Naive thymus-derived CD4-positive, alpha-beta T cell (primary cell): ENCODE data around the gene COL12A1. TPM values are rescaled to one million over a fixed set of nuclear protein-coding genes. Genes with fewer than 3 reads are reported as not detected.

Source experiments
- ATAC-seq: fragments of 150-1000 bp; cut with Tn5 transposase; 2 replicates; pipeline ENCODE4 v1.10.0; 2021; ENCODE audit warnings: mild to moderate bottlenecking, moderate library complexity
- CTCF ChIA-PET: fragments of 350-600 bp; sonication (Branson Sonifier 250); formaldehyde crosslinking; loops from one replicate; lab custom pipeline; 2021; ENCODE audit warnings: antibody characterized with exemption; lab: Charles Lee
- POLR2A ChIA-PET: fragments of 350-600 bp; sonication (Branson Sonifier 250); formaldehyde crosslinking; loops from one replicate; lab custom pipeline; 2021; ENCODE audit warnings: antibody characterized with exemption, inconsistent platforms; lab: Charles Lee
- DNase-seq, 9 donors: peaks; one replicate each; pipeline versions ENCODE4 v3.0.0 to v3.0.0-alpha.2; 2020 to 2022; ENCODE audit warnings: mixed read lengths in 1 of 9
- H3K27ac ChIP-seq: one replicate; pipeline ENCODE4 v1.7.0; 2013; ENCODE audit warnings: mild to moderate bottlenecking, low read depth, low read length, moderate library complexity
- H3K27me3 ChIP-seq, 2 donors: one replicate each; pipeline ENCODE4 v1.7.0; 2013; ENCODE audit warnings: low read length in 2 of 2, mild to moderate bottlenecking in 2 of 2, moderate library complexity in 2 of 2; ENCODE audit not compliant: control insufficient read depth in 2 of 2, insufficient read depth in 2 of 2
- H3K36me3 ChIP-seq, 3 experiments: 1 replicate in 2 of 3; 2 replicates in 1 of 3; pipeline ENCODE4 v1.7.0; 2013; ENCODE audit warnings: low read length in 3 of 3, mild to moderate bottlenecking in 3 of 3, moderate library complexity in 1 of 3; ENCODE audit not compliant: insufficient read depth in 3 of 3, control insufficient read depth in 2 of 3
- H3K4me1 ChIP-seq, 2 donors: one replicate each; pipeline ENCODE4 v1.7.0; 2013; ENCODE audit warnings: low read length in 2 of 2, mild to moderate bottlenecking in 2 of 2, moderate library complexity in 1 of 2; ENCODE audit not compliant: control insufficient read depth in 2 of 2, insufficient read depth in 2 of 2
- H3K4me3 ChIP-seq: 2 replicates; pipeline ENCODE4 v1.7.0; 2013; ENCODE audit warnings: mild to moderate bottlenecking, low read length
- H3K9me3 ChIP-seq, 3 experiments: 1 replicate in 2 of 3; 2 replicates in 1 of 3; pipeline ENCODE4 v1.7.0; 2013; ENCODE audit warnings: low read length in 3 of 3; ENCODE audit not compliant: control insufficient read depth in 2 of 3
- H3K27ac Mint-ChIP-seq, 9 donors: one replicate each; pipeline ENCODE4 v1.8.0; 2020 to 2022; ENCODE audit warnings: mixed read lengths in 9 of 9, mild to moderate bottlenecking in 8 of 9, moderate library complexity in 5 of 9, inconsistent platforms in 2 of 9
- H3K27me3 Mint-ChIP-seq, 5 donors: one replicate each; pipeline ENCODE4 v1.8.0; 2021 to 2022; ENCODE audit warnings: mixed read lengths in 5 of 5, mild to moderate bottlenecking in 1 of 5
- H3K36me3 Mint-ChIP-seq, 5 donors: one replicate each; pipeline ENCODE4 v1.8.0; 2020 to 2022; ENCODE audit warnings: mixed read lengths in 5 of 5, mild to moderate bottlenecking in 3 of 5, inconsistent platforms in 1 of 5
- H3K4me1 Mint-ChIP-seq, 7 donors: one replicate each; pipeline ENCODE4 v1.8.0; 2020 to 2022; ENCODE audit warnings: mixed read lengths in 7 of 7, mild to moderate bottlenecking in 3 of 7, inconsistent platforms in 1 of 7
- H3K4me3 Mint-ChIP-seq, 10 donors: one replicate each; pipeline ENCODE4 v1.8.0; 2020 to 2022; ENCODE audit warnings: mild to moderate bottlenecking in 10 of 10, mixed read lengths in 10 of 10, moderate library complexity in 6 of 10, inconsistent platforms in 2 of 10
- H3K9me3 Mint-ChIP-seq, 11 donors: one replicate each; pipeline ENCODE4 v1.8.0; 2020 to 2022; ENCODE audit warnings: mixed read lengths in 11 of 11, mild to moderate bottlenecking in 4 of 11, inconsistent platforms in 1 of 11, moderate library complexity in 1 of 11
- intact Hi-C, 2 donors: fragments of 100-400 bp; cut with micrococcal nuclease; formaldehyde crosslinking; loops; one replicate each; pipeline ENCODE4 v1.15.1; 2023
- polyA plus RNA-seq, 2 donors: library from polyadenylated mRNA; unstranded; fragments of 300-500 nt; fragmentation: Illumina TruSeq; gene quantifications; one replicate each; pipeline ENCODE4 v1.2.3, GENCODE V29; 2021
- total RNA-seq, 6 experiments: library from RNA in 5 of 6; stranded (reverse) in 5 of 6; gene quantifications; 1 replicate in 5 of 6; 2 replicates in 1 of 6; pipeline ENCODE4 v1.2.3 and lab custom pipeline; 2021 to 2026

Gene COL12A1
- total and polyA plus RNA-seq, 7 experiments from 2014 or later = 0.27 TPM; not detected in 6

DNA sequence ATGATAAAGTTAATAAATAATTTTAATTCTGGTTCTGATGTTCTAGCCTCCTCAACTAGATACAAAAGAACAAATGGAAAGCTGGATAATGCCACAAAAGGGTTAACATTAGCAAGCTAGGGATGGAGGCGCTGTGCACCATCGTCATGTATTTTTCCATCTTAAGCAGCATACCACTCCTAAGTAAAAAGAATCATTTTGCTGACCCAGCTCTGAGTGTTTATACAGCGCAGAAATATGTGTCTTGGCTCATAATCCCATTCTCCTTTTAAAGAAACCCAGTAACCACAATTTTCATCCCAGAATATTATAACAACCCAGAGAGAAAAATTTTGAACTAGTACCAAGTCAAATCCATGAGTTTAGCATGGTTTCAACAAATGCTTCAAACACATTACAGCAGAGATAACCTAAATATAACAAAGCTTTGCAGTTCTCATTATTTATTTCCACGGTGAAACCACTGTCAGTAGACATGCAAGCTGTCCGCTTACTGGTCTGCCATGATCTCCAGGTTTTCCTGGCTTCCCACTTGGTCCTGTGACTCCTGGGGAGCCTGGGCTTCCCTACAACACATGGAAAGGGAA, 111.1 kb downstream of the COL12A1 start:
- Histone ChIP-seq H3K27ac (no peak overlapping the region), H3K27me3 (no peaks in the 10 kb centered on the region), H3K4me1 (no peaks in the 10 kb centered on the region), H3K36me3 (no peaks in the 10 kb centered on the region), H3K9me3 (no peaks in the 10 kb centered on the region), H3K4me3 (no peak overlapping the region)
- intact Hi-C loops = no loop called here
- Mint-ChIP-seq H3K36me3 (no peaks in the 10 kb centered on the region), H3K9me3 (peaks cover 0 to 2% (median 0%) of the 10 kb centered on the region in 11 donors), H3K4me1 (no peaks in the 10 kb centered on the region), H3K27me3 (peaks cover 0 to 4% (median 0%) of the 10 kb centered on the region in 5 donors), H3K4me3 (no peak overlapping the region), H3K27ac (no peak overlapping the region)
- ChIA-PET POLR2A (no interaction called here), CTCF (no interaction called here)
- DNase-seq = no peak
- ATAC-seq = no peak

DNA sequence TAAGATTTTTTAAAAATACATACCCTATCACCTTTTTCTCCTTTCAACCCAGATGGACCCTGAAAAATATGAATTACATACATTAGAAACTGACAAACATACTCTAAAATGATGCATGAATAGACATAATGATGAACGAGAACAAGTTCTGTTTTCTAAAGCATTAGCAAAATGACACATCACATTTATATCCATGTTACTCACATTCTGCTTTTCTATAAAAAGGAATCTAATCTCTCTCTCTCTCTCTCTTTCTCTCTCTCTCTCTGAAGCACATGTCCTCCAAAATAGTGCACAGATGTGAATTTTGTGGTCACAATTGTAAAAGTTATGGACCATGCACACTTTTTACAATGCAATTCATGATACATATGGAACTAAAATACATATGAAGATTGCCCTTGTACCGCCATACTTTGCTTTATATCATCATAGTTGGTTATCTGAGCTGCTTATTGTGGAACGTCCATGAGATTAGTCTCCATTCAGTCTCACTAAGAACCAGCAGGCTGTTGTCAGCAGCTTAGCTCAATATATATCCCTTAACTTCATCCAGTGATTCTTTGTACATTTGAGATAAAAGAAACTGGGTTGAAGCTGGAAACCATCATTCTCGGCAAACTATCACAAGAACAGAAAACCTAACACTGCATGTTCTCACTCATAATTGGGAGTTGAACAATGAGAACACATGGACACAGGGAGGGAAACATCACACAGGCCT, 114.2 kb downstream of the COL12A1 start:
- no peaks in the 10 kb centered on the region for H3K9me3 ChIP-seq
- H3K27ac ChIP-seq = no peak overlapping the region
- Mint-ChIP-seq H3K36me3 (no peaks in the 10 kb centered on the region), H3K4me3 (no peak overlapping the region), H3K4me1 (no peaks in the 10 kb centered on the region), H3K27ac (no peak overlapping the region), H3K9me3 (peaks cover 0 to 4% (median 0%) of the 10 kb centered on the region in 11 donors), H3K27me3 (peaks cover 0 to 12% (median 0%) of the 10 kb centered on the region in 5 donors)
- ChIA-PET POLR2A (no interaction called here), CTCF (no interaction called here)
- no peak for DNase-seq
- H3K27me3 ChIP-seq = no peaks in the 10 kb centered on the region
- no peaks in the 10 kb centered on the region for H3K4me1 ChIP-seq
- no peak overlapping the region for H3K4me3 ChIP-seq
- intact Hi-C loops = no loop called here
- no peak for ATAC-seq
- H3K36me3 ChIP-seq = no peaks in the 10 kb centered on the region

DNA sequence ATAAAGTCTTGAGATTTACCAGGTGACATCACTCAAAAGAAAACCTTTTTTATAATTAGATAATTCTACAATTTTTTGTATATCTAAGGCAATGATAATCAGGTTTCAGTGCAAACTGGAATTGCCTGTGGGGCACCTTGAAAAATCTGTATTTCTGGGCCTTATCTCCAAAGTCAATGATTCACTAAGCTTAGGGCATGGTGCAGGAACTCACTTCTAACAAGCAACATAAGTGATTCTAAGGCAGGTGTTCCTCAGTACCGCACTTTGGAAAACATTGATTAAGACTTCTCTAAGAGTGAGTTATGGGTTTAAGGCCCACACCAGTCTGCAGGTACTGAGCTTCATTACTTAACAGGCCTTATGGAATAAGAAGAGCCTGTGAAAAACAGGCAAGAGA, 115.3 kb downstream of the COL12A1 start:
- Mint-ChIP-seq H3K27ac (no peak overlapping the region), H3K9me3 (peaks cover 0 to 6% (median 0%) of the 10 kb centered on the region in 11 donors), H3K27me3 (peaks cover 4 to 19% (median 8%) of the 10 kb centered on the region in 5 donors), H3K4me1 (no peaks in the 10 kb centered on the region), H3K36me3 (peaks cover 0 to 4% (median 0%) of the 10 kb centered on the region in 5 donors), H3K4me3 (no peak overlapping the region)
- CTCF ChIA-PET = no interaction called here
- Histone ChIP-seq H3K9me3 (no peaks in the 10 kb centered on the region), H3K36me3 (no peaks in the 10 kb centered on the region), H3K27me3 (no peaks in the 10 kb centered on the region), H3K4me1 (no peaks in the 10 kb centered on the region), H3K4me3 (no peak overlapping the region), H3K27ac (no peak overlapping the region)
- intact Hi-C loops = no loop called here
- ATAC-seq = no peak
- POLR2A ChIA-PET = no interaction called here
- no peak for DNase-seq

DNA sequence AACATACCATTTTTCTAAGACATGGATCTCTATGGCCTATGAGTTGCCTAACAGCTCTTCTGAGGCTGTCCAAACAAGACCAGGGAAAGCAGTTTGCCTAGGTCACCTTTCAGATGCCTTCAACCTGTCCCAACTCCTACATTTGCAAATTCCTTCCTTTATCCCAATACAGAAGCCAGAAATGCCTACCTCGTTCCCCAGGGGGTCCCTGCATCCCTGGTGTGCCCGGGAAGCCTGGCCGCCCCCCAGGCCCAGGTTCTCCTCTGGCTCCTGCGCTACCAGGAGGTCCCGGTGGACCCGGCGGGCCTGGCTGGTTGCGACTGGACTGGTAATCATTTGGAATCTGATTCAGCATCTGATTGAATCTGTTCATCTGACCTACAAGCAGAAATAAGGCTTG, 115.9 kb downstream of the COL12A1 start:
- Mint-ChIP-seq H3K36me3 (peaks cover 0 to 4% (median 0%) of the 10 kb centered on the region in 5 donors), H3K4me3 (no peak overlapping the region), H3K9me3 (peaks cover 0 to 7% (median 0%) of the 10 kb centered on the region in 11 donors), H3K4me1 (peaks cover 0 to 4% (median 0%) of the 10 kb centered on the region in 7 donors), H3K27me3 (peaks cover 10 to 24% (median 14%) of the 10 kb centered on the region in 5 donors), H3K27ac (no peak overlapping the region)
- Histone ChIP-seq H3K27ac (no peak overlapping the region), H3K4me3 (no peak overlapping the region), H3K4me1 (no peaks in the 10 kb centered on the region), H3K9me3 (no peaks in the 10 kb centered on the region), H3K36me3 (no peaks in the 10 kb centered on the region), H3K27me3 (no peaks in the 10 kb centered on the region)
- no peak for DNase-seq
- ChIA-PET POLR2A (no interaction called here), CTCF (no interaction called here)
- intact Hi-C loops = no loop called here
- ATAC-seq = no peak

DNA sequence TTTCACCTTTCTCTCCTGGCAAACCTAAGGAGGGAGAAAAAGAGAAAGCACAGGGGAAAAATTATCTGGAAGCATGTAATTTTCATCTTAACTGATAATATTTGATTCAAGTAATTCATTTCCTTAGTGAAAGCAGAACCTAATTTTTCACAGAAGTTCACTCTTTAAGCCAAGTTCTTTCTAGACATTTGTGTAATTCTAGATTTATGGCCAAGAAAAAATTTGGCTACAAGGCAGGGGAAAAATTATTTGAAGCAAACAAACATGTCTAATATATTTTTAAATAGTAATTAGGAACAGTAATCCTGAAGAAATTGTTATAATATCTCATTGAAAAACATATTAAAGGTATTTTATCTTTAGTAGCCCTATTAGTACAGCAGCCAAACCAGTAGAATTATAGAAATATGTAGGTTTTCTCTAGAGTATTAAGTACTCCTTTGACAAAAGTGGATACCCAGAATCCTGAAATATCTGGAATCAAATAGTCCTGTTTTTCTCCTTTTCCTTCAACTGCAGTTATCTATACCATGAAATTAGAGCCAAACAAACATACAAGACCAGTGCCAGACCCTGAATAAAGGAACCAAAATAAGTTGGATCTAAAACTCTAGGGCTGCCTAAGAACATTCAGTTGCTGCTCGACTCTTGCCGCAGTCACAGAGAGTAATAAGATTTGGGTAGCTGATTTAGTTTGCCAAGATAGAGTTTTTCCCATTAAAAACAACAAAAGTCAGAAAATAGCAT, 116.5 kb downstream of the COL12A1 start:
- Histone ChIP-seq H3K4me3 (no peak overlapping the region), H3K9me3 (no peaks in the 10 kb centered on the region), H3K4me1 (no peaks in the 10 kb centered on the region), H3K27ac (no peak overlapping the region), H3K27me3 (no peaks in the 10 kb centered on the region), H3K36me3 (no peaks in the 10 kb centered on the region)
- CTCF ChIA-PET = no interaction called here
- Mint-ChIP-seq H3K27ac (no peak overlapping the region), H3K4me3 (no peak overlapping the region), H3K4me1 (peaks cover 0 to 10% (median 4%) of the 10 kb centered on the region in 7 donors), H3K36me3 (peaks cover 0 to 4% (median 0%) of the 10 kb centered on the region in 5 donors), H3K9me3 (peaks cover 0 to 7% (median 0%) of the 10 kb centered on the region in 11 donors), H3K27me3 (peaks cover 16 to 27% (median 20%) of the 10 kb centered on the region in 5 donors)
- intact Hi-C loops = no loop called here
- POLR2A ChIA-PET = no interaction called here
- ATAC-seq (no peak), DNase-seq (no peak)

DNA sequence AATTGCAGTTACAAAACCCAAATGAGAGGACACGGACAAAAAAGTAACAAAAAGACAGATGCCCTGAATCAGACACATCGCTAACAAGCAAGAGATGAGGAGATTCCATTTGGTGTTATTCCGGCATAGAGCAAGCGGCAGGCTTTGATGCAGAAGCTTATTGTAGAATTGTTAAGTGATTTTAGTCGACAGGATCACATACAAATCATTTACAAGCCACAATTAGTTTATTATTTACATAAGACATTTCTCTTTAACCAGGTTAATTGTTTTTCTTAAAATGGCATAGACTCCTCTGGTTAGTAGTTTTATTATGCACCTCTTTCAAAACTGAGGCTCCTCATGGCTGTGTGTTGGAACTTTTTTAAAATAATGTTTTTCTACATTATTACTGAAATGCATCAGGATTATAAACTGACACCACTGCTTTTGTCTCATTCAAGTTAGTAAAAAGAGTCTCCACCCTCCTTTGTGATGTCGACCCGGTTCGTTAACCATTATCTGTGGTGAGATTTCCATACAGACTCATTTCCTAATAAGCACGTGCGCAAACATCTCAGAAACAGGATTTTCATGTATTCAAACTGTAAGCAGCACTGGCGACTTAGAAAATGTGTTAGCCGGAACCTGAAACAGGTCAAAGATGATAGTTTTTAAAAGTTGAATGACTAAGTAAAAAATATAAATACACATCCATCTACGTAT, 119.8 kb downstream of the COL12A1 start:
- H3K4me1 Mint-ChIP-seq = peaks cover 0 to 10% (median 4%) of the 10 kb centered on the region in 7 donors
- no peak overlapping the region for H3K27ac ChIP-seq
- no peaks in the 10 kb centered on the region for H3K36me3 ChIP-seq
- H3K9me3 Mint-ChIP-seq = peaks cover 0 to 7% (median 0%) of the 10 kb centered on the region in 11 donors
- no peak for DNase-seq
- H3K27me3 Mint-ChIP-seq = peaks cover 21 to 42% (median 34%) of the 10 kb centered on the region in 5 donors
- H3K9me3 ChIP-seq = no peaks in the 10 kb centered on the region
- ChIA-PET POLR2A (no interaction called here), CTCF (no interaction called here)
- no peak overlapping the region for H3K4me3 ChIP-seq
- H3K4me3 Mint-ChIP-seq = no peak overlapping the region
- ATAC-seq = no peak
- H3K36me3 Mint-ChIP-seq = peaks cover 0 to 5% (median 0%) of the 10 kb centered on the region in 5 donors
- H3K27me3 ChIP-seq = no peaks in the 10 kb centered on the region
- intact Hi-C loops = no loop called here
- H3K4me1 ChIP-seq = no peaks in the 10 kb centered on the region
- no peak overlapping the region for H3K27ac Mint-ChIP-seq
